NCI-H2196 treated with DMSO at 0.1 percent for 48 hours (cell line): ENCODE data around the gene CRYBG1.

ENCODE experiments used
- DNase-seq: peaks from one replicate; lab custom pipeline; 2025; ENCODE audit not compliant: unreplicated experiment; lab: John Stamatoyannopoulos, UW

The CRYBG1 gene

GRCh38 chr6:106456756-106457155 is 96.2 kb downstream of the CRYBG1 start:
- DNase-seq, result no peak

DNA sequence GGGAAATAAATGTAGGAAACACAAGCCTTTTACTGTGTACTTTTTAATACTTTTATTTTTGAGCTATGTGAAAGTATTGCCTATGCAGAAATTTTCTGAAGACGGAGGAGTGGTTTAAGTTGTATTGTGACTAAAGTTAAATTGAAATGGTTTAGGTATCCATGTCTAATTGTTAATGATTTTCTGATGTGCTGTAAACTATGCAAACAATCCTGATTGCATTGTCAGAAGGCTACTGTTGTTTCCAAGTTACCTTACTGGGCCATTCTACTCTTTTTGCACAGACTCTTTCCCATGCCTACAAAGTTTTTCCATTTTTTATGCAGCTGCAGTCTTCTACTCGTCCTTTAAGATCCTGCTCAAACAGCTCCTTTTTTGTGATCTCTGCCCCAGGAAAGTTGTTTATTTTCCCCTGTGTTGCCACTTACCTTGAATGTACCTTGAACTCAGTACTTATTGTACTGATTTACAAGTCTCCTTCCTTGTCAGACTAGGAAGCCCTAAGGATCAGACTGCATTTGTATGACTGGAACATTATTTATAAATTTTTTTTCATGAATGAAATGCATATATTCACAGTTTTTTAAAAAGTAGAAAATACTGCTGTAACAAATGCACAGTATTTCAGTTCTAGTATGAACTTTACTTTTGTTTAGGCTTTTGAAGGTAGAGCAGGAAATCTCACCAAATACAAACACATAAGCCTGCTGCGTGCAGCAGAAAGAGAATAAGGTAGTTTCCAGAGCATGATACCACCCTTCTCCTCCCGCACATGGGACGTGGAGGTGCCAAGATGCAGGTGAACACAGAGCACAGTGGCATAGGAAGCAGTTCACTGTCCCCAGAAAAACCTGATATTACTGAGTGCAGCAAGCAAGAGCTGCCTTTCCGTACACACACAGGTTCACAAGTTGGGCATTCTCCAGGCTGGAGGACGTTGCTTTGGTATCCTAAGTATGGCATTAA is 97.8 kb downstream of the CRYBG1 start:
- no peak for DNase-seq

- DNase-seq, result no peak
Measured at GRCh38 chr6:106460481-106460880, 100.0 kb downstream of the CRYBG1 start.

DNA sequence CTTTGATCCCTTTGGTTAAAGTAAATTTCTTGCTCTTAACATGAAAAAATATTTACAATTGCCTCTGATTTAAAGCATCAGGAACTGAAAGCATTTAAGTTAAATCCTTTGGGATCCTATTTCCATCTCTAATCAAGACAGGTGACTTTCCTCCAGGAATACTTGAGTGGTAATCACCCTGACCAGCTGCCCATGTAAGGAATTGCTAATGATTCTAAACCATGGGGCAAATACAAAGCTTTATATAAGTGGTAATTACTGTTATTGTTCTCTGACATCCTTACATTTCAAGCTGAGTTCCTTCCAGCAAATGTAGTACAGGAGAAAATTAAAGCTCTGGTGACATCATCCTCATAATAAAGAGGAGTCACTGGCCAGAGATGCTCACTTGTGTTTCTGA is 100.6 kb downstream of the CRYBG1 start:
- DNase-seq, result no peak

GRCh38 chr6:106462923-106463557 is 102.5 kb downstream of the CRYBG1 start:
- DNase-seq, result no peak

- no peak for DNase-seq
Measured at GRCh38 chr6:106466211-106466610, 105.7 kb downstream of the CRYBG1 start.

- DNase-seq, result no peak
Measured at GRCh38 chr6:106468935-106469334, 108.4 kb downstream of the CRYBG1 start.

DNA sequence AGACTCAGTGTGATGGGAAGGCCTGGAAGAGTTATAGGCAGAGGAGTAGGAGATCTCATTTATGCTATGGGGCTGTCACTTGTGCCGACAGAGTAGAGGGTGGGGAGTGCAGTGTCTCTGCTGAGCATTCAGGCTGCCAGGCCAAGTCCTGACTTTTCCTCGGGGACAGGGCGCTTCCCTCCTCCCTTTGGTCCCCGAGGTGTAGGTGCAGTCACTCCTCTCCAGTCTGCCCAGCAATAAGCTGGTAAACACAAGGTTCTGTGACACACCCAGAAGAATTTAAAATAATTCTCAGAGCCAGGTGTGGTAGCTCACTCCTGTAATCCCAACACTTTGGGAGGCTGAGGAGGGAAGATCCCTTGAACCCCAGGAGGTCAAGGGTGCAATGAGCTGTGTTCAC is 109.4 kb downstream of the CRYBG1 start:
- no peak for DNase-seq

- no peak for DNase-seq
Measured at GRCh38 chr6:106470316-106470715, 109.8 kb downstream of the CRYBG1 start.

DNA sequence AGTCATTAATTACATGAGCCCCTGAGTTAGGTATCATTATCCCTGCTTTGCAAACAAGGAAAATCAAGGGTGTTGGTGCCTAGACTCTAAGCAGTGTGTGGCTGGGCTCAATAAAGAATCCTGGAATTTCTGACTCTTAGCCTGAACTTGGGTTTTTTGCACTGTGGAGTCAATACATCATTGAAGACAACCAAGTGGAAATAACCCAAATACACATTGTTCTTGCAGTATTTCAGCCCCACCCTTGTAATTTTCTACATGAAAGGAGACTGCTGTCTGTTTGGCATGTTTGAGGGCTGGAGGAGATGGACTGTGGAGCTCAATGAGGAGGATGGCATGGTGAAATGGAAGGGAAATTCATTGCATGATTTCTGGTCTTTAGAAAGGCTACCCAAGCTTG is 110.3 kb downstream of the CRYBG1 start:
- DNase-seq, result no peak

DNA sequence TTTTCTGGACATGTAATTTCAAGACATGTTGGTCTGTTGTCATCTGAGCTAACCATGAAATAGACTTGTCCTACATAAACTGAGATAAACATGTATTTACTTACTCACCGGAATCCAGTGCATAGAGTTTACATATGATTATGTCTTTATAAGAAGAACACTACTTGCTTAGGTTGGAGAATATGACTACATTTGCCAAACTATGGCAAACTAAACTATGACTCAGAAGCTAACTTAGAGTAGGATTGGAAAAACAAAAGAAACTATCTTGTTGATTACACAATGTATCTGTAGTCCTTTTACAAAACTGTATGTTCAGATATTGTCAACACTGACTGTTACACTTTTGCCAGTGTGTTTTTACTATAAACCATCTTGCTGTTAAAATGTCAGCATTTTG is 113.3 kb downstream of the CRYBG1 start:
- no peak for DNase-seq

- no peak for DNase-seq
Measured at GRCh38 chr6:106474466-106474865, 113.9 kb downstream of the CRYBG1 start.

GRCh38 chr6:106475284-106475683 is 114.8 kb downstream of the CRYBG1 start:
- no peak for DNase-seq

GRCh38 chr6:106476331-106477105 is 116.0 kb downstream of the CRYBG1 start:
- no peak for DNase-seq

- no peak for DNase-seq
Measured at GRCh38 chr6:106477146-106477545, 116.6 kb downstream of the CRYBG1 start.

DNA sequence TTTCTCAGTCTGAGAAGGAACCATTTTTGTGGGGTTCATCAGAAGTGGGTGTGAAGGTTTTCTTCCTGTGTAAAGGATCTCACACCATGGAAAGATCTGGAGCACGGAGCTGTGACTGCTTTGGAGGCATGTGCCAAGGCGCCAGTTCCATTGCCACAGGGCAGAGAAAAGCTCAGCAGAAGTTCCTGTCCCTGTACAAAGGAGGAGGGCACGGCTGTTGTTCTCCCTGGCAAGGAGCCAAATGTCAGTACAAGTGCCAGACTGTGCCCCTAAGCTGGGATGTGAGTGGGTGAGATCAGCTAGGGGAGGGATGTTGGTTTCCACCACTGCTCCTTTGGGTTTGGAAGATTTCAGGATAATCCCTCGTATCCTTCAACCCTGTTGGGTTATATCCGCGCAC is 117.3 kb downstream of the CRYBG1 start:
- no peak for DNase-seq

DNA sequence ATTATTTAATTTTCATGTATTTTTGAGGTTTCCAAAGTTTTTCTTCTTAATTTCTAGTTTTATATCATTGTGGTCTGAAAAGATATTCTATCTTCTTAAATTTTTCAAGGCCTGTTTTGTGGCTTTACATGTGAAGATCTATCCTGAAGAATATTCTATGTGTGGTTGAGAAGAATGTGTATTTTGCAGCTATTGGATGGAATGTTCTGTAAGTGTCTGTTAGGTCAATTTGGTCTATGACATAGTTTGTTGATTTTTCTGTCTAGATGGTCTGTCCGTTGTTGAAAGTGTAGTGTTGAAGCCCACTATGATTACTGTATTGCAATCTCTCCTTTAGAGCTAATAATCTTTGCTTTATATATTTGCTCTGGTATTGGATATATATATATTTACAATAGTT is 125.7 kb downstream of the CRYBG1 start:
- no peak for DNase-seq

DNA sequence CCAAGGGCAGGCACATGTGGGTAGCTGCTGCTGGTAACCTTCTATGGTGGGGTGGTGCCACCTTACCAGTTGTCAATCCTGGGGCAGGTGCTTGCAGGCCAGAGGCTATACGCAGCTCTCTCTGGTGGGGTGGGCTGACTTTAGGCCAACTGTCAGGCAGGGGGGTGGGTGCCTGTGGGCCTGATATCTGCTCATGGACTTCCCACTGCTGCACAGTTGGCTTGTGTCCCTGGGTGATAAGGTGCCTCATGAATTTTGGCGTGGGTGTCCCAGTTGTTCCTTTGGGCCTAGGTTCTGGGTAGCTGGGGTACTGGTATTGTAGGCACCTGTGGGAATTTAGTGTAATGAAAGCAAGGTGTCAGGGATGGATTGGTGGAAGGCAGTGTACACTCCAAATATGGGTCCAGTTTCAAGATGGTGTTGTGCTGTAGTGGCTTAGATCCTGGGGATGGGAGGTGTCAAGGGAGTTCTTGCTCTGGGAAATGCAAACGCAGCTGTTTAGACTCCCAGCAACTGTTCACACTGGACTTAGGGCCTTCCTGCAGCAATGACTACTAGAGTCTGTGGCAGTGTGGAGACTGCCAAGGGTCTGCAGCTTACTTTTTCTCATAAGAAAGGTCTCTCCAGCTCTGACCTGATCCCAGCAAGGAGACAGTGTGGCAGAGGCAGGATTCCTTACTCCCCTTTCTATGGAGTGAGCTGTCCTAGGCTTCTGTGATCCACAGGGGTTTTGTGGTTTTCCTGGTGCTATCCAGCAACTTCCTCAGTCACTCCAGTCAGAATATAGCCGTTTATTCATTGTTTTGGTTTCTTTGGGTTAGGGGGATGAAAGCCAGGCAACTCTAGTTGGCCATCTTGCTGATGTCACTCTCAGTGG is 128.2 kb downstream of the CRYBG1 start:
- no peak for DNase-seq

DNA sequence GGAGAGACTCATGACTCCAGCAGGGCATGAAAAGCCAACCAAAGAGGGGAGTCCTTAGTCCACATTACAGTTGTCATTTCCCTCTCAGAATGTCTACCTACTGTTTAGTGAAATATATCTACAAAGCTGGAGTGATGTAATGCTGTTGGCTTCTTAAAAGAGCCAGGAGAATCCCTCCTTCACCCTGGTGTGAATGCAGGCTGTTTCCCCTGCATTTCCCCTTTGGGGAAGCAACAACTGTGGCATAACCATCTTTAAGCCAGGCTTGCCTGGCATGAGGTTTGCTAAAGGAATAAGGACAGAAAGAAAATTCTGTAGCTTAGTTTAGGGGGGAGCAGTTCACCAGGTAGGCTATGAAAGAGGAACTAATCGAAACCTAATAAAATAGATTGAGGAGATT is 129.5 kb downstream of the CRYBG1 start:
- DNase-seq, result no peak

GRCh38 chr6:106490436-106490835 is 129.9 kb downstream of the CRYBG1 start:
- no peak for DNase-seq

DNA sequence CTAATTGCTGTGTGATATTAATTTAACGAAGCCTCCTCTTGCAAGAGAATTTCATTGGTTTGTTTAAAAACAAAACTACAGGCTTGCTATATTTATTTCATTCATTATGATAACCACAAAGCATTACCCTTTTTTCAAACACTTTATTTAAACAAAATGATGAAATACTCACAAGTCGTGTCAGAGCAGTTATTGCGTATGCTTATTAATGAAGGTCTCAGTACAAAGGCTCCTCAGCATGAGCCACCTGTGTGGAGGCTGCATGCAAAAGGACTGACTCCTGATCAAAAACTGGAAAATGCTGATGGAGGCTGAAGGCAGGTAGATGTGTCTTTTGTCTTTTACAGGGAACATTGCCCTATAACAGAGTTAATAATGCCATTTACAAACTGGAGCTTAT is 130.5 kb downstream of the CRYBG1 start:
- DNase-seq, result no peak
